Caco-2 (cell line): Measurements from ENCODE around the gene TFPI. TPM values are rescaled to one million over a fixed set of nuclear protein-coding genes. Genes with fewer than 3 reads are reported as not detected.
"Not testable (repeated sequence)": the region's sequence is repeated elsewhere in the genome, so short reads cannot be mapped to it uniquely, and the experiment has no call there.

Experiments
- BruUV-seq: library from RNA; stranded (reverse); fragments of 400-500 nt; replicated peaks from 2 replicates; lab custom pipeline; 2021; lab: Mats Ljungman, UMichigan
- CTCF ChIA-PET: fragments of 300-600 bp; sonication (Branson Sonifier 250); formaldehyde crosslinking; loops from one replicate; lab custom pipeline; 2022; ENCODE audit warnings: antibody characterized with exemption; lab: Charles Lee
- POLR2A ChIA-PET: fragments of 300-600 bp; sonication (Branson Sonifier 250); formaldehyde crosslinking; loops from one replicate; lab custom pipeline; 2022; ENCODE audit warnings: antibody characterized with exemption; lab: Charles Lee
- DNase-seq, 2 experiments: peaks; one replicate each; pipeline versions ENCODE4 v3.0.0 to v3.0.0-alpha.2; 2020 to 2022
- H3K27me3 ChIP-seq: replicated peaks from 2 replicates; pipeline ENCODE4 v1.6.0; 2011; ENCODE audit warnings: low read length; ENCODE audit not compliant: control insufficient read depth, insufficient read depth
- H3K36me3 ChIP-seq: 2 replicates; pipeline ENCODE4 v1.5.1; 2011; ENCODE audit warnings: low read length; ENCODE audit not compliant: control insufficient read depth, insufficient read depth
- H3K4me1 ChIP-seq: fragments of 250-450 bp; sonication (Bioruptor Pico); 2 replicates; pipeline ENCODE4 v1.5.1; 2020; ENCODE audit warnings: mild to moderate bottlenecking
- H3K4me3 ChIP-seq: 2 replicates; pipeline ENCODE4 v1.5.1; 2011; ENCODE audit warnings: low read depth, mild to moderate bottlenecking, control low read depth, low read length
- H3K9me3 ChIP-seq: fragments of 250-450 bp; sonication (Bioruptor Pico); 2 replicates; pipeline ENCODE4 v1.5.1; 2020; ENCODE audit warnings: mild to moderate bottlenecking, moderate library complexity
- H3K27ac Mint-ChIP-seq: one replicate; pipeline ENCODE4 v1.8.0; 2022; ENCODE audit warnings: mixed read lengths; ENCODE audit not compliant: unreplicated experiment
- H3K27me3 Mint-ChIP-seq: one replicate; pipeline ENCODE4 v1.8.0; 2022; ENCODE audit warnings: mixed read lengths; ENCODE audit not compliant: insufficient read depth, unreplicated experiment
- H3K36me3 Mint-ChIP-seq: one replicate; pipeline ENCODE4 v1.8.0; 2022; ENCODE audit warnings: mild to moderate bottlenecking, mixed read lengths; ENCODE audit not compliant: insufficient read depth, unreplicated experiment
- H3K4me1 Mint-ChIP-seq: one replicate; pipeline ENCODE4 v1.8.0; 2022; ENCODE audit warnings: low read depth, mixed read lengths; ENCODE audit not compliant: unreplicated experiment
- H3K4me3 Mint-ChIP-seq: one replicate; pipeline ENCODE4 v1.8.0; 2022; ENCODE audit warnings: mild to moderate bottlenecking, moderate library complexity, mixed read lengths; ENCODE audit not compliant: unreplicated experiment
- H3K9me3 Mint-ChIP-seq: one replicate; pipeline ENCODE4 v1.8.0; 2022; ENCODE audit warnings: mixed read lengths; ENCODE audit not compliant: unreplicated experiment
- intact Hi-C: fragments of 100-400 bp; cut with micrococcal nuclease; formaldehyde crosslinking; loops from one replicate; pipeline ENCODE4 v1.10.0; 2022; ENCODE audit not compliant: unreplicated experiment
- total RNA-seq: library from RNA; stranded (reverse); gene quantifications from 2 replicates; pipeline ENCODE4 v1.2.3, GENCODE V29; 2022
- TF ChIP-seq, protein P1 (sequence below), 2 experiments: fragments of 200-600 bp in 1 of 2; IDR thresholded peaks; 1 replicate in 1 of 2; 2 replicates in 1 of 2; pipeline versions ENCODE4 v1.5.1 to v1.8.0; 2011 to 2022; ENCODE audit warnings: antibody characterized with exemption in 1 of 2, control low read depth in 1 of 2, inconsistent platforms in 1 of 2, low read depth in 1 of 2, low read length in 1 of 2, mild to moderate bottlenecking in 1 of 2, moderate library complexity in 1 of 2; ENCODE audit not compliant: insufficient read depth in 1 of 2, severe bottlenecking in 1 of 2, unreplicated experiment in 1 of 2

Gene TFPI
- total RNA-seq, 1 experiment from 2014 or later, result 31.0 TPM

DNA sequence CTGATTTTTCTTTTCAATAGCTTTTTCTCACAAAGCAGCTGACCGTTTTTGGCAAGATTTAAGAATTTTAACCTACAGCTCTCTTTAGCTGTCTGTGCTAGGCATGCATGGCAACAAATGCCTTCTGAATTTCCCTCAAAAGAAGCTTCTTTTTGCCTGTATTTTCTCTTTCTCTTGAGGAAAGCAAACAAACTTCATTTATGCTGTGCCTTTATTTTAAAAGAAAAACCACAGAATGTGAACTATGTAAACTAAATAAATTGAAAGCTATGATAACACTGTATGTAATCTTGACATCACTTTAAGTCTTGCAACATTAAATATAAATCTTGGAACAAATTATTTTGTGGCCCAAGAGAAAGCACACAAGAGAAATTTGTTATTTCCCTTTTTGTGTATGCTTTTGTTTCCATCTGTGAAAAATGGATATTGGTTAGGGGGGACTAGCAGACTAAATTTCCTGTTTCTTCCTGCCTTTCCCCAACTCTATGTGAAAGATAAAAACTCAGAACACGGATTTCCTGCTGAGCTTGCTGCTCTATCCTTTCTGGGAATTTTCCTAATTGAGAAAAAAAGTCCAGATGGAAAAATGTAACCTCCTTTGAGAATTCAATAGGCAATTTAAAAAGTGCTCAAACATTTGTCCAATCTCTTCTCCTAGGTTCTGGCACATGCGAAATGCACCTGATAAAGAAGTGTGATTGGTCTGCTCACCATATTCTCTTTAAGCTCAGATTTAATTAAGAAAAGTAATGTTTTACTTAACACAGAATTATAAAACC is 20.9 kb upstream of the TFPI start:
- no TSS peak for BruUV-seq
- no peaks in the 10 kb centered on the region for H3K4me1 Mint-ChIP-seq
- Histone ChIP-seq H3K9me3 (no peaks in the 10 kb centered on the region), H3K4me1 (peaks cover 27% of the 10 kb centered on the region), H3K36me3 (no peaks in the 10 kb centered on the region), H3K4me3 (no peak overlapping the region), H3K27me3 (no peaks in the 10 kb centered on the region)
- H3K36me3 Mint-ChIP-seq, result no peaks in the 10 kb centered on the region
- H3K4me3 Mint-ChIP-seq, result no peak overlapping the region
- no peaks in the 10 kb centered on the region for H3K27me3 Mint-ChIP-seq
- H3K27ac Mint-ChIP-seq, result no peak overlapping the region
- intact Hi-C loops, result no loop called here
- peaks cover 9% of the 10 kb centered on the region for H3K9me3 Mint-ChIP-seq
- POLR2A ChIA-PET, result no interaction called here
- TF ChIP-seq, protein P1, sequence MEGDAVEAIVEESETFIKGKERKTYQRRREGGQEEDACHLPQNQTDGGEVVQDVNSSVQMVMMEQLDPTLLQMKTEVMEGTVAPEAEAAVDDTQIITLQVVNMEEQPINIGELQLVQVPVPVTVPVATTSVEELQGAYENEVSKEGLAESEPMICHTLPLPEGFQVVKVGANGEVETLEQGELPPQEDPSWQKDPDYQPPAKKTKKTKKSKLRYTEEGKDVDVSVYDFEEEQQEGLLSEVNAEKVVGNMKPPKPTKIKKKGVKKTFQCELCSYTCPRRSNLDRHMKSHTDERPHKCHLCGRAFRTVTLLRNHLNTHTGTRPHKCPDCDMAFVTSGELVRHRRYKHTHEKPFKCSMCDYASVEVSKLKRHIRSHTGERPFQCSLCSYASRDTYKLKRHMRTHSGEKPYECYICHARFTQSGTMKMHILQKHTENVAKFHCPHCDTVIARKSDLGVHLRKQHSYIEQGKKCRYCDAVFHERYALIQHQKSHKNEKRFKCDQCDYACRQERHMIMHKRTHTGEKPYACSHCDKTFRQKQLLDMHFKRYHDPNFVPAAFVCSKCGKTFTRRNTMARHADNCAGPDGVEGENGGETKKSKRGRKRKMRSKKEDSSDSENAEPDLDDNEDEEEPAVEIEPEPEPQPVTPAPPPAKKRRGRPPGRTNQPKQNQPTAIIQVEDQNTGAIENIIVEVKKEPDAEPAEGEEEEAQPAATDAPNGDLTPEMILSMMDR (IDR thresholded peaks at IDR 0.05; ENCODE audit: insufficient read depth in 1 of 2, low read depth in 1 of 2, low read length in 1 of 2, severe bottlenecking in 1 of 2, unreplicated experiment in 1 of 2), result no peak
- CTCF ChIA-PET, result interaction anchor here (0.6 to 1.6 kb wide), 2 partner anchors 74 to 75 kb away, joined by 4 to 5 read pairs; no protein-coding TSS in a partner anchor
- no peak for DNase-seq

DNA sequence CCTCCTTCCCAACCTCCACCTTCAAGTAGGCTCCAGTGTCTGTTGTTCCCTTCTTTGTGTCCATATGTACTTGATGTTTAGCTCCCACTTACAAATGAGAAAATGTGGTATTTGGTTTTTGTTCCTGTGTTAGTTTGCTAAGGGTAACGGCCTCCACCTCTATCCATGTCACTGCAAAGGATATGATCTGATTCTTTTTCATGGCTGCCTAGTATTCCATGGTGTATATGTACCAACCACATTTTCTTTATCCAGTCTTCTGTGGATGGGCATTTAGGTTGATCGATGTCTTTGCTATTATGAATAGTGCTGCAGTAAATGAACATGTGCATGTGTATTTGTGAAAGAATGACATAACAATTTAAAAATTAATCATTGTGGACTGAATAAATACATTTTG is 19.5 kb upstream of the TFPI start:
- H3K27me3 Mint-ChIP-seq, result no peaks in the 10 kb centered on the region
- H3K4me1 Mint-ChIP-seq, result peaks cover 7% of the 10 kb centered on the region
- no peak overlapping the region for H3K27ac Mint-ChIP-seq
- H3K9me3 ChIP-seq, result no peaks in the 10 kb centered on the region
- H3K4me3 Mint-ChIP-seq, result no peak overlapping the region
- H3K36me3 ChIP-seq, result no peaks in the 10 kb centered on the region
- H3K4me1 ChIP-seq, result peaks cover 27% of the 10 kb centered on the region
- H3K36me3 Mint-ChIP-seq, result no peaks in the 10 kb centered on the region
- DNase-seq, result no peak
- POLR2A ChIA-PET, result no interaction called here
- intact Hi-C loops, result no loop called here
- H3K4me3 ChIP-seq, result no peak overlapping the region
- H3K27me3 ChIP-seq, result no peaks in the 10 kb centered on the region
- BruUV-seq, result no TSS peak
- TF ChIP-seq, protein P1 (IDR thresholded peaks at IDR 0.05; ENCODE audit: insufficient read depth in 1 of 2, low read depth in 1 of 2, low read length in 1 of 2, severe bottlenecking in 1 of 2, unreplicated experiment in 1 of 2), result no peak
- H3K9me3 Mint-ChIP-seq, result peaks cover 9% of the 10 kb centered on the region
- CTCF ChIA-PET, result no interaction called here

DNA sequence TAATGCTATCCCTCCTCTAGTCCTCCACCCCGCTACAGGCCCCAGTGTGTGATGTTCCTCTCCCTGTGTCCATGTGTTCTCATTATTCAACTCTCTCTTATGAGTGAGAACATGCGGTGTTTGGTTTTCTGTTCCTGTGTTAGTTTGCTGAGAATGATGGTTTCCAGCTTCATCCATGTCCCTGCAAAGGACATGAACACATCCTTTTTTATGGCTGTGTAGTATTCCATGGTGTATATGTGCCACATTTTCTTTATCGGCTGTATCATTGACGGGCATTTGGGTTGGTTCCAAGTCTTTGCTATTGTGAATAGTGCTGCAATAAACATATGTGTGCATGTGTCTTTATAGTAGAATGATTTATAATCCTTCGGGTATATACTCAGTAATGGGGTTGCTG is 17.8 kb upstream of the TFPI start:
- H3K27me3 ChIP-seq, BruUV-seq, intact Hi-C loops, H3K9me3 ChIP-seq, H3K27me3 Mint-ChIP-seq, H3K4me1 Mint-ChIP-seq, H3K9me3 Mint-ChIP-seq, H3K36me3 Mint-ChIP-seq, H3K36me3 ChIP-seq, DNase-seq, H3K4me3 Mint-ChIP-seq, H3K27ac Mint-ChIP-seq, POLR2A ChIA-PET, CTCF ChIA-PET, H3K4me3 ChIP-seq: not testable (repeated sequence)
- H3K4me1 ChIP-seq, result peaks cover 21% of the 10 kb centered on the region
